Measurements from ENCODE around the gene SCGB1D1. TPM values are rescaled to one million over a fixed set of nuclear protein-coding genes. Genes with fewer than 3 reads are reported as not detected.

SCGB1D1 gene
- polyA plus RNA-seq, 1 of the 3 experiments (the other 2 are of a cell fraction) = not detected

- no peak for TF ChIP-seq IRF3 (IDR thresholded peaks at IDR 0.05; ENCODE audit: low read depth, low read length)
- no peak for TF ChIP-seq MAX (IDR thresholded peaks at IDR 0.05; ENCODE audit: low read depth)
These were observed 7.7 kb upstream of the SCGB1D1 start (continued) for GRCh38 chr11:62182147-62182891.

GRCh38 chr11:62186195-62186594, 3.8 kb upstream of the SCGB1D1 start:
- Histone ChIP-seq H3K9me3 (no peaks in the 10 kb centered on the region), H3K4me3 (ENCODE audit: low read depth in 2 of 2, low read length in 1 of 2) (no peak overlapping the region), H3K79me2 (ENCODE audit: insufficient read depth) (no peaks in the 10 kb centered on the region), H3K4me2 (no peak overlapping the region), H3K9me2 (no peaks in the 10 kb centered on the region), H3K27ac (ENCODE audit: low read depth in 2 of 2, low read length in 1 of 2) (no peak overlapping the region), H2AFZ (ENCODE audit: low read depth) (no peak overlapping the region), H3K9ac (no peak overlapping the region), H4K20me1 (ENCODE audit: insufficient read depth) (no peaks in the 10 kb centered on the region), H3K27me3 (ENCODE audit: insufficient read depth) (peaks cover 26% of the 10 kb centered on the region), H3F3A (replicated peaks; ENCODE audit: insufficient read depth) (no peaks in the 10 kb centered on the region), H3K36me3 (replicated peaks in 1 of 2; ENCODE audit: control insufficient read depth in 1 of 2, insufficient read depth in 2 of 2, low read length in 1 of 2) (no peaks in the 10 kb centered on the region), H3K4me1 (ENCODE audit: control insufficient read depth in 1 of 2, insufficient read depth in 2 of 2, low read depth in 1 of 2, low read length in 1 of 2) (no peaks in the 10 kb centered on the region; a peak in 1 of 4 replicates)
- POLR2A ChIA-PET = no interaction called here
- WGBS (ENCODE audit: low lambda C conversion rate) = 9% methylated on average over 2 of the region's 2 CpGs
- DNase-seq = no peak
- no peak for TF ChIP-seq TCF12 (IDR thresholded peaks at IDR 0.05)
- TF ChIP-seq IRF3 (IDR thresholded peaks at IDR 0.05; ENCODE audit: low read depth, low read length) = no peak
- no peak for TF ChIP-seq NRF1 (IDR thresholded peaks at IDR 0.05; ENCODE audit: low read depth, low read length)
- no peak for TF ChIP-seq RXRA (IDR thresholded peaks at IDR 0.05; ENCODE audit: borderline replicate concordance, low read depth)
- TF ChIP-seq, protein P1, sequence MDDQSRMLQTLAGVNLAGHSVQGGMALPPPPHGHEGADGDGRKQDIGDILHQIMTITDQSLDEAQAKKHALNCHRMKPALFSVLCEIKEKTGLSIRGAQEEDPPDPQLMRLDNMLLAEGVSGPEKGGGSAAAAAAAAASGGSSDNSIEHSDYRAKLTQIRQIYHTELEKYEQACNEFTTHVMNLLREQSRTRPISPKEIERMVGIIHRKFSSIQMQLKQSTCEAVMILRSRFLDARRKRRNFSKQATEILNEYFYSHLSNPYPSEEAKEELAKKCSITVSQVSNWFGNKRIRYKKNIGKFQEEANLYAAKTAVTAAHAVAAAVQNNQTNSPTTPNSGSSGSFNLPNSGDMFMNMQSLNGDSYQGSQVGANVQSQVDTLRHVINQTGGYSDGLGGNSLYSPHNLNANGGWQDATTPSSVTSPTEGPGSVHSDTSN (IDR thresholded peaks at IDR 0.05) = no peak
- no peak for TF ChIP-seq YY1 (IDR thresholded peaks at IDR 0.05; ENCODE audit: low read depth)
- TF ChIP-seq REST (IDR thresholded peaks at IDR 0.05; ENCODE audit: low read depth, low read length) = no peak
- TF ChIP-seq POLR2AphosphoS5 (IDR thresholded peaks at IDR 0.05; ENCODE audit: low read depth, low read length) = no peak
- TF ChIP-seq RCOR1 (IDR thresholded peaks at IDR 0.05; ENCODE audit: low read length) = no peak
- no peak for TF ChIP-seq FOSL2 (IDR thresholded peaks at IDR 0.05; ENCODE audit: borderline replicate concordance, low read depth)
- TF ChIP-seq JUND (IDR thresholded peaks at IDR 0.05) = no peak
- CTCF ChIA-PET = no interaction called here
